ENCODE data around the gene PLA2G4F. TPM values are rescaled to one million over a fixed set of nuclear protein-coding genes. Genes with fewer than 3 reads are reported as not detected.

PLA2G4F gene
- total and polyA plus RNA-seq, 10 of the 15 experiments (the other 5 are each of a cell fraction or from before 2014, with no cell fraction given), result not detected

DNA sequence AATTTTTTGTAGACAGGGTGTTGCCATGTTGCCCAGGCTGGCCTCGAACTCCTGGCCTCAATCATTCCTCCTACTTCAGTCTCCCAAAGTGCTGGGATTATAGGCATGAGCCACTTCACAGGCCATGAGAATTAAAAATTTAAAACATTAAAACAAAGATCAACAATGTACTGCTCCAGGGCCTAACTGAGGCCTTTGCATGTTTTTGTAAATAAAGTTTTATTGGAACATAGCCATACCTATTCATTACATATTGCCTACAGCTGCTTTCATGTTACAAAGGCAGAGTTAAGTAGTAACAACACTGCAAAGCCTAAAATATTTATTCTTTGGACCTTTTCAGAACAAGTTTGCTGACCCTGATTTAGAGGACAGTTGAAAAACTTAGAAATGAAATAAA is 42.1 kb upstream of the PLA2G4F start:
- no peak overlapping the region for H3K4me3 ChIP-seq
- H2AFZ ChIP-seq (ENCODE audit: control insufficient read depth, low read depth, low read length), result no peak overlapping the region
- H4K20me1 ChIP-seq (ENCODE audit: control insufficient read depth, insufficient read depth), result no peaks in the 10 kb centered on the region
- intact Hi-C loops (cut with micrococcal nuclease; ENCODE audit: unreplicated experiment), result no loop called here
- in situ Hi-C loops (cut with MboI), result no loop called here
- H3K36me3 ChIP-seq (ENCODE audit: control insufficient read depth in 2 of 2, insufficient read depth in 2 of 2, low read length in 1 of 2), result peaks cover 0 to 7% of the 10 kb centered on the region in 2 experiments; a peak in 2 of 4 replicates
- FAIRE-seq (no peak), ATAC-seq (no peak), DNase-seq (ENCODE audit: low read depth, low spot score) (no peak)
- WGBS (ENCODE audit: insufficient coverage, insufficient replicate concordance, low lambda C conversion rate, missing lambda C conversion rate), result 100% methylated on average over 1 of the region's 1 CpG
- no peaks in the 10 kb centered on the region for H3K27me3 ChIP-seq (replicated peaks in 1 of 2; ENCODE audit: control insufficient read depth in 2 of 2, insufficient read depth in 2 of 2, low read length in 1 of 2)
- peaks cover 6% of the 10 kb centered on the region; the same call in 1 of the 2 replicates for H3K4me1 ChIP-seq (ENCODE audit: control insufficient read depth, insufficient read depth, low read length)
- TF ChIP-seq CBX5 (IDR thresholded peaks at IDR 0.05; ENCODE audit: low read depth) (no peak), RUNX3 (IDR thresholded peaks at IDR 0.05; ENCODE audit: low read length) (no peak)
- TF ChIP-seq, protein P1, sequence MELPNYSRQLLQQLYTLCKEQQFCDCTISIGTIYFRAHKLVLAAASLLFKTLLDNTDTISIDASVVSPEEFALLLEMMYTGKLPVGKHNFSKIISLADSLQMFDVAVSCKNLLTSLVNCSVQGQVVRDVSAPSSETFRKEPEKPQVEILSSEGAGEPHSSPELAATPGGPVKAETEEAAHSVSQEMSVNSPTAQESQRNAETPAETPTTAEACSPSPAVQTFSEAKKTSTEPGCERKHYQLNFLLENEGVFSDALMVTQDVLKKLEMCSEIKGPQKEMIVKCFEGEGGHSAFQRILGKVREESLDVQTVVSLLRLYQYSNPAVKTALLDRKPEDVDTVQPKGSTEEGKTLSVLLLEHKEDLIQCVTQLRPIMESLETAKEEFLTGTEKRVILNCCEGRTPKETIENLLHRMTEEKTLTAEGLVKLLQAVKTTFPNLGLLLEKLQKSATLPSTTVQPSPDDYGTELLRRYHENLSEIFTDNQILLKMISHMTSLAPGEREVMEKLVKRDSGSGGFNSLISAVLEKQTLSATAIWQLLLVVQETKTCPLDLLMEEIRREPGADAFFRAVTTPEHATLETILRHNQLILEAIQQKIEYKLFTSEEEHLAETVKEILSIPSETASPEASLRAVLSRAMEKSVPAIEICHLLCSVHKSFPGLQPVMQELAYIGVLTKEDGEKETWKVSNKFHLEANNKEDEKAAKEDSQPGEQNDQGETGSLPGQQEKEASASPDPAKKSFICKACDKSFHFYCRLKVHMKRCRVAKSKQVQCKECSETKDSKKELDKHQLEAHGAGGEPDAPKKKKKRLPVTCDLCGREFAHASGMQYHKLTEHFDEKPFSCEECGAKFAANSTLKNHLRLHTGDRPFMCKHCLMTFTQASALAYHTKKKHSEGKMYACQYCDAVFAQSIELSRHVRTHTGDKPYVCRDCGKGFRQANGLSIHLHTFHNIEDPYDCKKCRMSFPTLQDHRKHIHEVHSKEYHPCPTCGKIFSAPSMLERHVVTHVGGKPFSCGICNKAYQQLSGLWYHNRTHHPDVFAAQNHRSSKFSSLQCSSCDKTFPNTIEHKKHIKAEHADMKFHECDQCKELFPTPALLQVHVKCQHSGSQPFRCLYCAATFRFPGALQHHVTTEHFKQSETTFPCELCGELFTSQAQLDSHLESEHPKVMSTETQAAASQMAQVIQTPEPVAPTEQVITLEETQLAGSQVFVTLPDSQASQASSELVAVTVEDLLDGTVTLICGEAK (IDR thresholded peaks at IDR 0.05; ENCODE audit: borderline replicate concordance), result peak; percentile 74
- POLR2A ChIA-PET, result no interaction called here
- H3K4me2 ChIP-seq (ENCODE audit: control insufficient read depth, insufficient read depth), result no peak overlapping the region
- peaks cover 3% of the 10 kb centered on the region for H3K79me2 ChIP-seq (ENCODE audit: control insufficient read depth, insufficient read depth, low read length)
- SMC1A ChIA-PET (ENCODE audit: uncharacterized antibody, unreplicated experiment), result no interaction called here
- no peak overlapping the region for H3K9ac ChIP-seq (ENCODE audit: control insufficient read depth, insufficient read depth, low read length)
- RAD21 ChIA-PET (ENCODE audit: unreplicated experiment), result no interaction called here
- CTCF ChIA-PET, result no interaction called here
- BruUV-seq (replicated peaks), result no TSS peak
- H3K9me3 ChIP-seq (replicated peaks; ENCODE audit: control insufficient read depth, insufficient read depth, low read length), result peaks cover 8% of the 10 kb centered on the region; the same call in 2 of the 3 replicates
- no peak overlapping the region for H3K27ac ChIP-seq (ENCODE audit: control insufficient read depth, insufficient read depth)

All from GM12878 (cell line).